Small intestine (tissue), 7 donors: ENCODE data around the gene NMB. TPM values are rescaled to one million over a fixed set of nuclear protein-coding genes. Genes with fewer than 3 reads are reported as not detected.
A peak's percentile ranks its signal among the peaks of the same experiment; 100 is the strongest.

Experiments
- DNase-seq, 2 donors: peaks; one replicate each; pipeline versions ENCODE4 v3.0.0 to v3.0.0-alpha.2; 2013
- FAIRE-seq: peaks from 2 replicates; lab custom pipeline; 2012; peaks lifted over from hg19 to GRCh38; lab: Jason Lieb, UNC
- H3K27ac ChIP-seq, 3 donors: one replicate each; pipeline ENCODE4 v1.5.1; 2013; ENCODE audit warnings: low read length in 2 of 3, mild to moderate bottlenecking in 2 of 3, control low read depth in 1 of 3, inconsistent platforms in 1 of 3, low read depth in 1 of 3, moderate library complexity in 1 of 3
- H3K27me3 ChIP-seq, 3 donors: one replicate each; pipeline ENCODE4 v1.6.1; 2013; ENCODE audit warnings: low read length in 3 of 3, inconsistent platforms in 1 of 3; ENCODE audit not compliant: control insufficient read depth in 3 of 3, insufficient read depth in 3 of 3
- H3K36me3 ChIP-seq, 3 donors: one replicate each; pipeline ENCODE4 v1.6.1; 2013; ENCODE audit warnings: low read length in 3 of 3, inconsistent platforms in 1 of 3, low read depth in 1 of 3, mild to moderate bottlenecking in 1 of 3, moderate library complexity in 1 of 3; ENCODE audit not compliant: control insufficient read depth in 3 of 3, insufficient read depth in 2 of 3
- H3K4me1 ChIP-seq, 3 donors: one replicate each; pipeline ENCODE4 v1.6.1; 2013; ENCODE audit warnings: low read length in 2 of 3, inconsistent platforms in 1 of 3, low read depth in 1 of 3, mild to moderate bottlenecking in 1 of 3, moderate library complexity in 1 of 3; ENCODE audit not compliant: control insufficient read depth in 3 of 3, insufficient read depth in 2 of 3
- H3K4me3 ChIP-seq, 3 donors: one replicate each; pipeline ENCODE4 v1.5.1; 2013; ENCODE audit warnings: low read length in 3 of 3, control low read depth in 1 of 3, inconsistent platforms in 1 of 3, low read depth in 1 of 3, mild to moderate bottlenecking in 1 of 3, moderate library complexity in 1 of 3
- H3K9me3 ChIP-seq, 2 donors: one replicate each; pipeline ENCODE4 v1.6.1; 2013; ENCODE audit warnings: low read depth in 1 of 2, low read length in 1 of 2; ENCODE audit not compliant: control insufficient read depth in 2 of 2, insufficient read depth in 1 of 2
- WGBS, 3 donors: extraction: QIAGEN DNeasy Blood & Tissue Kit; methylation state at CpG; one replicate each; pipeline ENCODE4 v1.1.7; 2013; 5-methylcytosine and 5-hydroxymethylcytosine counted together
- polyA plus RNA-seq, 4 donors: library from polyadenylated mRNA; stranded (reverse) in 3 of 4; unstranded in 1 of 4; fragments of 200-250 nt in 3 of 4; fragments of 120-200 nt in 1 of 4; gene quantifications; one replicate each; pipeline versions ENCODE4 v1.2.1 to v1.2.3, GENCODE V29; 2013
- donor health status: healthy with polysubstance abuse.
- donor health status: control.
- donor health status: control.
- donor health status: Bipolar disorder and iron deficiency.
- donor health status: healthy.

NMB gene
- polyA plus RNA-seq, 4 donors = 1.8 to 7.7 (median 2.4) TPM

DNA sequence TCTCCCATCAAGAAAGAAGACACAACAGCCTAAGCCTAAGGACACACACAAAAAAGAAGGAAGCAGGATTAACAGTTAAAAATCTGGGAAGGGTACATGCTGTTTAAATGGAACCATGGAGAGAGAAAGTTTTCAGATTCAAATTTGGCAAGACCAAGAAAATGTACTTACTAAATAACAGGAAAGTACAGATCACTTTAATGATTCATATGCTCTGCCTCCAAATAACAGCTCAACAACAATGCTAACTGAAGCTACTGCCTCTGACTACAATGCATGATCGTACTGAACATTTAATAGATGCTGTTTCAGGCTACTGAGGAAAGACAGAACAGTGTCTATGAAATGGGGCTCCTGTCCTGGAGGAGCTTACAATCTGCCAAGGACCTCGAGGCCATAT lies 8.4 kb upstream of the NMB start:
- Histone ChIP-seq H3K9me3 (no peaks in the 10 kb centered on the region), H3K4me1 (no peaks in the 10 kb centered on the region), H3K36me3 (peaks cover 3 to 16% (median 13%) of the 10 kb centered on the region in 3 donors), H3K27ac (no peak overlapping the region), H3K4me3 (no peak overlapping the region), H3K27me3 (no peaks in the 10 kb centered on the region)
- DNase-seq = no peak
- WGBS, 3 donors = 82 to 83% (median 83%) methylated on average over 2 of the region's 2 CpGs
- no peak for FAIRE-seq

DNA sequence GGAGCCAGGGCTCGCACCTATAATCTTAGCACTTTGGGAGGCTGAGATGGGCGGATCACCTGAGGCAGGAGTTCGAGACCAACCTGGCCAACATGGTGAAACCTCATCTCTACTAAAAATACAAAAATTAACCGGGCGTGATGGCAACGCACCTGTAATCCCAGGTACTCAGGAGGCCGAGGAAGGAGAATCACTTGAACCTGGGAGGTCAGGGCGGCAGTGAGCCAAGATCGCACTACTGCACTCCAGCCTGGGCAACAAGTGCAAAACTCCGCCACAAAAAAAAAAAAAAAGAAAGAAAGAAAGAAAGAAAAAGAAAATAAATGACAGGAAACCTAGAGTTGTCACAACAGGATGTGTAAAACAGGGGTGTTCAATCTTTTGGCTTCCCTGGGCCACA lies 3.0 kb upstream of the NMB start:
- WGBS, 3 donors = 97 to 98% (median 97%) methylated on average over 10 of the region's 10 CpGs
- no peak for FAIRE-seq

DNA sequence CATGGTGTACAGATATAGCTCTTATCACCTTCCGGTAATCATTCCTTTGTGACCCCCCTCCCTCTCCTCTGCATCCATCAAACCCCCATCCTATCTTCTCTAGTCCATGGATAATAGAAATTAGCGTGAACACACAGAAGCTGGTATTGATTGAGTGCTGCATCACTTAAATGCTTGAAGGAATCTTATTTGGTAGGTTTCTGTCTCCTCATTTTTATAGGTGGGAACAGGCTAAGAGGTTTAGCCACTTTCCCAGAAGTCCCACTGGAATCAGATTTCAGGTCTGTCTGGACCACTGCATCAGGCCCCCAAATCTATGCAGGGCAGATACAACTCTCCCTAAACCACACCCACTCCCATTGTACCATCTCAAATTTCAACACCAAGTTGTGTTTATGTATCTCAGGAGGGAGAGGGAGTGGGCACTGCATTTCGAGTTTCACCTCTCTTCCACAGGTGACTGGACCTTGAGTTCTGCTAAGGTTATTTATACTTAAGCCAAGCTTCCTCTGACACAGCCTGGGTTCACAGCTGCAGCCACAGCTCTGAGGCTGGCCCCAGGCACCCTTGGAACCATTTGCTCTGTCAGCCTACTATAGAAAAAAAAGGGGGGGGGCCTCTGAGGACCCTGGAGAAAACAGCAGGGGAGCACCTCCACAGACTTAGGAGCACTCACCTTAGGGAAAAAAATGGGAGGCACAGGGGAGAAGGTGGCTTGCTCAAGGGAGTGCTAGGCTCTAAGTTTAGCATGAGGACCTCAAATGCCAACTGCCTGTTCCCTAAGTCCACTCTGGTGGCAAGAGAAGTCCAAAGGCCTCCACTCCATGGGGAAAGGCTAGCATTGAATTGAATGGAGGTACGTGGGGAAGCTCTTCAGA lies 2.1 kb upstream of the NMB start:
- Histone ChIP-seq H3K4me3 (no peak overlapping the region), H3K9me3 (no peaks in the 10 kb centered on the region), H3K4me1 (peaks cover 0 to 10% (median 3%) of the 10 kb centered on the region in 3 donors), H3K27ac (no peak overlapping the region), H3K27me3 (no peaks in the 10 kb centered on the region), H3K36me3 (peaks cover 0 to 5% (median 2%) of the 10 kb centered on the region in 3 donors)
- FAIRE-seq (no peak), DNase-seq (no peak)
- WGBS, 3 donors = 77 to 83% (median 78%) methylated on average over 4 of the region's 4 CpGs

More for the DNA sequence above, 3.0 kb upstream of the NMB start:
- Histone ChIP-seq H3K27me3 (no peaks in the 10 kb centered on the region), H3K9me3 (no peaks in the 10 kb centered on the region), H3K27ac (no peak overlapping the region), H3K4me1 (peaks cover 0 to 7% (median 3%) of the 10 kb centered on the region in 3 donors), H3K36me3 (peaks cover 3 to 6% (median 6%) of the 10 kb centered on the region in 3 donors), H3K4me3 (no peak overlapping the region)
- DNase-seq = no peak

DNA sequence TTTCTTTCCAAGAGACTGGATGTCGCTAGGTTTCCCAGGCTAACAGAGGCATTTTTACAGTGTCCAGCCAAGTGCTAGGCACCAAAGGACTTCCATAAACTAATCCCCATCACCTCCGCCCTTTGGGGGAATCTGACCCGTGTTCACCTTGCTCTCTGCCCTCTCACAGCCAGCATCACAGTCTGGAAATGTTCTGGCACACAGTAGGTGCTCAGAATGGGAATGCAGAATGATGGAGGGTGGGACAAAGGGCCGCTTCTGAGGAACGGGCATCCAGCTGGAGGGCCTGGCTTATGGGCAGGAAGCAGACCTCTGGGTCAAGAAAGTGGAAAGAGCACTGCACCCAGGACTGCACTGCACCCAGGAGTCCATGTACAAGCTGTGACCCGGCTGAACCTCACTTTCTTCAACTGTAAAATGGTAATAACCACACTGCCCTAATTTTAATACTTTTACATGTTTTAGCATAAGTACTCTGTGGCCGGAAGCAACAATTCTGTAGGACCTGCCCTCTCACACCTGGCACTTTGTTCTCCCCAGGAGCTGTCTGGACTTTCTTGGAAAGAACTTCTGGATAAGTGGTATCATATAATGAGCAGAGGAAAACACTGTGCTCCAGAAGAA lies 901 bp upstream of the NMB start:
- H3K27ac ChIP-seq = peak overlapping the region in 1 of 3 donors; percentile 80
- FAIRE-seq = no peak
- 24 to 42% (median 38%) methylated on average over 7 of the region's 7 CpGs for WGBS, 3 donors

DNA sequence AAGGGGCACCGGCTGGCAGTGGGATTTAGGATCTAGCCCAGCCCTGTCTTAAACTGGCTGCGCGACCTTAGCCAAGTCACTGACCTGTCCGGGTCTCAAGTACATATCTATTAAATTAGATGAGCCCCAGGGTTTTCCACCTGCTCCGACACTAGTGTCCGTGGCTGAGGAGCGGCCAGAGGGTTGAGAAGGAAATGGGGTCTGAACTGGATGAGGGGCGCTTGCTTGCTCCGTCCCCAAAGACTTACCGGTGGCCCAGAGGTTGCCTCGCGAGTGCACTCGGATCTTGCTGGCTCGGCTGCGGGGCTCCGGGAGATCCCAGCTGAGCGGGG lies 285 bp downstream of the NMB start:
- Histone ChIP-seq H3K4me3 (peak overlapping the region; percentile 27 to 64 (median 38)), H3K36me3 (peaks cover 0 to 8% (median 0%) of the 10 kb centered on the region in 3 donors), H3K9me3 (no peaks in the 10 kb centered on the region), H3K27me3 (no peaks in the 10 kb centered on the region), H3K4me1 (peaks cover 0 to 21% (median 3%) of the 10 kb centered on the region in 3 donors), H3K27ac (peak overlapping the region in 1 of 3 donors; percentile 34)
- DNase-seq (no peak), FAIRE-seq (no peak)
- WGBS, 3 donors = 19 to 23% (median 20%) methylated on average over 17 of the region's 17 CpGs

More for the DNA sequence above, 901 bp upstream of the NMB start:
- H3K36me3 ChIP-seq = peaks cover 0 to 4% (median 0%) of the 10 kb centered on the region in 3 donors
- no peaks in the 10 kb centered on the region for H3K27me3 ChIP-seq
- no peak for DNase-seq
- no peaks in the 10 kb centered on the region for H3K9me3 ChIP-seq
- H3K4me3 ChIP-seq = peak overlapping the region in 1 of 3 donors; percentile 38
- H3K4me1 ChIP-seq = peaks cover 0 to 11% (median 3%) of the 10 kb centered on the region in 3 donors

DNA sequence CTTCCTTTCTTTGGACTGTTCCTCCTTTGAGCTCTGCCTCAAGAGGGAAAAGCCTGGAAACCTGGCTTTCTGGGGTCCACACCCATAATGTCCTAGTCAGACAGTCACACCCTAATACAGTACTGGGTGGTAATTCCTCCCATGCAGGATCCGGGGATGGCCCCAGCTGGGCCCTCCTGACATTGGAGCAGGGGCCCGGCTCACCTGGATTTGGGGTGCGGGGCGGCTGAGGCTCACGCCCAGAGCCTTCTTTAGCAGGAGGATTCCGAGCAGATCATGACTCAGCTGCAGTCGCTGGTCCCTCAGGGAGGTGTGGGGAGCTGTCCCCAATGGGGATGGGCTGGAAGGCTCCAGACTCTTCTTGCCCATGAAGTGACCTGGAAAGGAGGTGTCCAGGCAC lies 1.0 kb downstream of the NMB start:
- H3K4me1 ChIP-seq = peaks cover 0 to 23% (median 3%) of the 10 kb centered on the region in 3 donors
- H3K9me3 ChIP-seq = no peaks in the 10 kb centered on the region
- DNase-seq (no peak), FAIRE-seq (no peak)
- H3K27me3 ChIP-seq = no peaks in the 10 kb centered on the region
- no peak overlapping the region for H3K27ac ChIP-seq
- H3K36me3 ChIP-seq = peaks cover 0 to 8% (median 0%) of the 10 kb centered on the region in 3 donors
- H3K4me3 ChIP-seq = no peak overlapping the region
- WGBS, 3 donors = 87 to 94% (median 89%) methylated on average over 7 of the region's 7 CpGs

DNA sequence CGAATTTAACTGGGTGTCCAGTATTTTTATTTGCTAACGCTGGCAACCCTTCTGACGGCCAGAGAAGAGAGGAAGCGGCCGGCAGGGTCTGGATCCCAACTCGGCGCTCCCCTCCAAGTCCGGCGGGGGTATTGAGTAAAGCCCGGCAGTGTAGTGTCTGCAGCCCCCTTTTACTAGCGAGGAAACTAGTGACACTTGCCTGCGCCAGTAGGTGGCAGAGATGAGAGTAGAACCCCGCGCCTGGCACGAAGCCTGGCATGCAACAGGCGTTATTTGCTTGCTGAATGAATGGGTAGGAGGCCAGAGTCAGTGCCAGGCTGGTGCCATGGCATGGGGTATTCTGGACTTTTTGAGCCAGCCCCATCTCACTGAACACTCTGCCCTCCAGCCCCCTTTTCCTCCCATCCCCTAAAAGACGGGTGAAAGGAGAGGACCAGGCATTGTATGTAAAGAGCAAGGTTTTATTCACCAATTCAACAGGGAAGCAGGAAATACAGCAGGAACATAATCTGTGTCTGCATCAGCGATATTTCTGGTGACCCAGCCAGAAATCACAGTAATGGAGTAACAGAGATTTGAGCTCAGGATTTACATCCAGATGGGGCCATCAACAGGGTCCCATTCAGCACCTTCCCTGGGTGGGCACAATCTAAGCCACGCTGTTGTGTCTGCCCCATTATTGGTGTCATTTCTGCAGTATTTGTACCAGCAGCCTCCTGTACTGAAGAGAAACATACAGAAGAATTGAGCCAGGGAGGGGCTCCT lies 3.1 kb downstream of the NMB start:
- DNase-seq (peak; percentile 71 to 87), FAIRE-seq (no peak)
- Histone ChIP-seq H3K27me3 (no peaks in the 10 kb centered on the region), H3K27ac (peak overlapping the region; percentile 32 to 86 (median 73)), H3K36me3 (peaks cover 0 to 18% (median 3%) of the 10 kb centered on the region in 3 donors), H3K9me3 (no peaks in the 10 kb centered on the region), H3K4me1 (peaks cover 0 to 23% (median 3%) of the 10 kb centered on the region in 3 donors), H3K4me3 (peak overlapping the region; percentile 74 to 84 (median 75))
- WGBS, 3 donors = 6% methylated on average over 19 of the region's 19 CpGs
